ENCODE results near the gene JAG1.
A peak's percentile ranks its signal among the peaks of the same experiment; 100 is the strongest.

Gene JAG1

GRCh38 chr20:10671221-10671918 is 2.4 kb downstream of the JAG1 start:
- Histone ChIP-seq H3K4me1 (peaks cover 0 to 45% (median 37%) of the 10 kb centered on the region in 4 donors), H3K4me3 (peak overlapping the region; percentile 88 to 90), H3K9me3 (no peaks in the 10 kb centered on the region), H3K27me3 (no peaks in the 10 kb centered on the region), H3K27ac (peak overlapping the region; percentile 99), H3K36me3 (peaks cover 19 to 30% (median 25%) of the 10 kb centered on the region in 3 donors)
- intact Hi-C loops (cut with DNase I; ENCODE audit: low total_unique reads) = loop anchor here (5.0 to 10.0 kb wide), 6 partner anchors 119 to 873 kb away; partner anchors contain the start of genes MKKS and SLX4IP
- TF ChIP-seq CTCF (IDR thresholded peaks at IDR 0.05) = peak; percentile 55 to 64
- peak; percentile 94 to 96 for DNase-seq

GRCh38 chr20:10670501-10671220 is 3.1 kb downstream of the JAG1 start:
- Histone ChIP-seq H3K4me3 (peak overlapping the region; percentile 88 to 90), H3K9me3 (no peaks in the 10 kb centered on the region), H3K36me3 (peaks cover 19 to 30% (median 25%) of the 10 kb centered on the region in 3 donors), H3K27ac (peak overlapping the region; percentile 99), H3K27me3 (no peaks in the 10 kb centered on the region), H3K4me1 (peaks cover 0 to 50% (median 42%) of the 10 kb centered on the region in 4 donors)
- no peak for DNase-seq
- intact Hi-C loops (cut with DNase I; ENCODE audit: low total_unique reads) = loop anchor here (5.0 to 10.0 kb wide), 6 partner anchors 118 to 874 kb away; partner anchors contain the start of genes MKKS and SLX4IP
- TF ChIP-seq CTCF (IDR thresholded peaks at IDR 0.05) = no peak

- peak overlapping the region; percentile 88 to 90 for H3K4me3 ChIP-seq
- peaks cover 0 to 51% (median 44%) of the 10 kb centered on the region in 4 donors for H3K4me1 ChIP-seq
- peak overlapping the region; percentile 99 for H3K27ac ChIP-seq
These were observed 3.9 kb downstream of the JAG1 start for GRCh38 chr20:10669843-10670446.

GRCh38 chr20:10668677-10669368 is 5.0 kb downstream of the JAG1 start:
- H3K4me1 ChIP-seq = peaks cover 0 to 61% (median 53%) of the 10 kb centered on the region in 4 donors
- TF ChIP-seq CTCF (IDR thresholded peaks at IDR 0.05) = no peak
- intact Hi-C loops (cut with DNase I; ENCODE audit: low total_unique reads) = no loop called here
- peak overlapping the region; percentile 99 for H3K27ac ChIP-seq
- no peaks in the 10 kb centered on the region for H3K9me3 ChIP-seq
- H3K4me3 ChIP-seq = peak overlapping the region; percentile 88 to 90
- H3K36me3 ChIP-seq = peaks cover 19 to 32% (median 25%) of the 10 kb centered on the region in 3 donors
- DNase-seq = no peak
- no peaks in the 10 kb centered on the region for H3K27me3 ChIP-seq

More at GRCh38 chr20:10669843-10670446, 3.9 kb downstream of the JAG1 start:
- no peak for DNase-seq
- H3K9me3 ChIP-seq = no peaks in the 10 kb centered on the region
- intact Hi-C loops (cut with DNase I; ENCODE audit: low total_unique reads) = loop anchor here (5.0 to 10.0 kb wide), 6 partner anchors 118 to 875 kb away; partner anchors contain the start of genes MKKS and SLX4IP
- H3K36me3 ChIP-seq = peaks cover 19 to 30% (median 25%) of the 10 kb centered on the region in 3 donors
- TF ChIP-seq CTCF (IDR thresholded peaks at IDR 0.05) = no peak
- H3K27me3 ChIP-seq = no peaks in the 10 kb centered on the region
